Measurements from ENCODE around the gene PTPRCAP.
A peak's percentile ranks its signal among the peaks of the same experiment; 100 is the strongest.
"Not testable (repeated sequence)": the region's sequence is repeated elsewhere in the genome, so short reads cannot be mapped to it uniquely, and the experiment has no call there.

PTPRCAP gene

DNA sequence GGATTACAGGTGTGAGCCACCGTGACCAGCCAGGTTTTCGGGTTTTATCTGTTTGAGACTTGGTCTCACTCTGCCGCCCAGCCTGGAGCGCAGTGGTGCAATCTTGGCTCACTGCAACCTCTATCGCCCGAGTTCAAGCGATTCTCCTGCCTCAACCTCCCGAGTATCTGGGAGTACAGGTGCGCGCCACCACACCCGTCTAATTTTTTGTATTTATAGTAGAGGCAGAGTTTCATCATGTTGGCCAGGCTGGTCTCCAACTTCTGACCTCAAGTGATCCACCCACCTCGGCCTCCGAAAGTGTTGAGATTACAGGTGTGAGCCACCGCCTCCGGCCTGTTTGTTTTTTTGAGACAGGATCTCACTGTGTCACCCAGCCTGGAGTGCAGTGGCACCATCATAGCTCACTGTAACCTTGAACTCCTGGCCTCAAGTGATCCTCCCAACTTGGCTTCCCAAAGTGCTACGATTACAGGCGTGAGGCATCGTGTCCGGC, 10.1 kb downstream of the PTPRCAP start:
- H2BK15ac ChIP-seq (replicated peaks; ENCODE audit: low read depth); H2BK120ac ChIP-seq (ENCODE audit: low read depth, low read length); H4K5ac ChIP-seq (ENCODE audit: low read length); H3K36me3 ChIP-seq (ENCODE audit: control insufficient read depth, insufficient read depth, low read length); H3K4me2 ChIP-seq (ENCODE audit: low read length); H3K79me2 ChIP-seq (ENCODE audit: control insufficient read depth, insufficient read depth, low read length); H3K4ac ChIP-seq (ENCODE audit: low read depth, low read length); H3K9ac ChIP-seq (ENCODE audit: low read length); H3K18ac ChIP-seq (ENCODE audit: low read length); H3K27ac ChIP-seq (ENCODE audit: low read depth, low read length); H3K4me1 ChIP-seq (ENCODE audit: control insufficient read depth, low read depth, low read length); H3K4me3 ChIP-seq (ENCODE audit: low read length); DNase-seq; H2AK5ac ChIP-seq (ENCODE audit: low read length); H3K79me1 ChIP-seq (ENCODE audit: low read length); H2BK5ac ChIP-seq (ENCODE audit: low read length); H3K27me3 ChIP-seq (ENCODE audit: insufficient read depth, low read length, poor library complexity); H3K23ac ChIP-seq (ENCODE audit: low read length): not testable (repeated sequence)
- no CpG with 5 or more reads among the region's 19 CpGs for WGBS (ENCODE audit: extremely low coverage, insufficient coverage, low lambda C conversion rate)
- peak overlapping the region; percentile 88 for H3K56ac ChIP-seq (ENCODE audit: low read length)
- H4K8ac ChIP-seq (ENCODE audit: low read depth, low read length): peak overlapping the region; percentile 67

DNA sequence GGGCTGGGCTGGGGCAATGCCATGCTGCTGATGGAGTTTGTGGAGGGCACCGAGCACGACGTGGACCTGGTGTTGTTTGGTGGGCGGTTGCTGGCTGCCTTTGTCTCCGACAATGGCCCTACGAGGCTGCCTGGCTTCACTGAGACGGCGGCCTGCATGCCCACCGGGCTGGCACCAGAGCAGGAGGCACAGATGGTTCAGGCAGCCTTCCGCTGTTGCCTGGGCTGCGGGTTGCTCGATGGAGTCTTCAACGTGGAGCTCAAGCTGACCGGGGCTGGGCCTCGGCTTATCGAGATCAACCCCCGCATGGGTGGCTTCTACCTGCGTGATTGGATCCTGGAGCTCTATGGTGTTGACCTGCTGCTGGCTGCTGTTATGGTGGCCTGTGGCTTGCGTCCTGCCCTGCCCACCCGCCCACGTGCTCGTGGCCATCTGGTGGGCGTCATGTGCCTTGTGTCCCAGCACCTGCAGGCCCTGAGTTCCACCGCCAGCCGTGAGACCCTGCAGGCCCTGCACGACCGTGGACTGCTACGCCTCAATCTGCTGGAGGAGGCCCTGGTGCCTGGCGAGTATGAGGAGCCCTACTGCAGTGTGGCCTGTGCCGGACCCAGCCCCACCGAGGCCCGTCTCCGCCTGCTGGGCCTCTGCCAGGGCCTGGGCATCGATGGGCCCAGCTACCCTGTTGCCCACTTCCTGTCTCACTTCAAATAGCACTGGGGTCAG, 13.4 kb downstream of the PTPRCAP start:
- H3K56ac ChIP-seq (ENCODE audit: low read length): no peak overlapping the region
- no peak overlapping the region for H2BK15ac ChIP-seq (replicated peaks; ENCODE audit: low read depth)
- H3K79me1 ChIP-seq (ENCODE audit: low read length): peaks cover 4% of the 10 kb centered on the region
- H3K4me1 ChIP-seq (ENCODE audit: control insufficient read depth, low read depth, low read length): no peaks in the 10 kb centered on the region
- H2BK120ac ChIP-seq (ENCODE audit: low read depth, low read length): no peak overlapping the region
- H3K4me3 ChIP-seq (ENCODE audit: low read length): no peak overlapping the region
- H3K27ac ChIP-seq (ENCODE audit: low read depth, low read length): no peak overlapping the region
- no peaks in the 10 kb centered on the region for H3K36me3 ChIP-seq (ENCODE audit: control insufficient read depth, insufficient read depth, low read length)
- no peak overlapping the region for H3K23ac ChIP-seq (ENCODE audit: low read length)
- no peak for DNase-seq
- H4K8ac ChIP-seq (ENCODE audit: low read depth, low read length): no peak overlapping the region
- H2AK5ac ChIP-seq (ENCODE audit: low read length): no peak overlapping the region
- H3K4ac ChIP-seq (ENCODE audit: low read depth, low read length): no peak overlapping the region
- peaks cover 4% of the 10 kb centered on the region for H3K79me2 ChIP-seq (ENCODE audit: control insufficient read depth, insufficient read depth, low read length)
- no peak overlapping the region for H4K5ac ChIP-seq (ENCODE audit: low read length)
- H3K4me2 ChIP-seq (ENCODE audit: low read length): no peak overlapping the region
- H3K27me3 ChIP-seq (ENCODE audit: insufficient read depth, low read length, poor library complexity): no peaks in the 10 kb centered on the region
- no peak overlapping the region for H3K18ac ChIP-seq (ENCODE audit: low read length)
- H3K9ac ChIP-seq (ENCODE audit: low read length): no peak overlapping the region
- WGBS (ENCODE audit: extremely low coverage, insufficient coverage, low lambda C conversion rate): no CpG with 5 or more reads among the region's 34 CpGs
- no peak overlapping the region for H2BK5ac ChIP-seq (ENCODE audit: low read length)

DNA sequence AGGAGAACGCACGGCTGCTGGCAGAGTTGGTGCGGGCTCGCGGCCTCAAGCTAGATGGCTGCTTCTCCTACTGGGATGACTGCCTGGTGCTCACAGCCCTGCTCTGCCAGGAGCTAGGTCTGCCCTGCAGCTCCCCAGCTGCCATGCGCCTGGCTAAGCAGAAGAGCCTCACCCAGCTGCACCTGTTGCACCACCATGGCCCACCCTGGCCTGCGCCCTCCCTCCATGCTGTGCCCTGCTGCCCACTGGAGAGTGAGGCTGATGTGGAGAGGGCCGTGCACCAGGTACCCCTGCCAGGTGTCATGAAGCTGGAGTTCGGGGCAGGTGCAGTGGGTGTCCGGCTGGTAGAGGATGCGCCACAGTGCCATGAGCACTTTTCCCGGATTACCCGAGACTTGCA, 14.0 kb downstream of the PTPRCAP start:
- Histone ChIP-seq H4K8ac (ENCODE audit: low read depth, low read length) (no peak overlapping the region), H3K56ac (ENCODE audit: low read length) (no peak overlapping the region), H3K4me3 (ENCODE audit: low read length) (no peak overlapping the region), H3K4me1 (ENCODE audit: control insufficient read depth, low read depth, low read length) (no peaks in the 10 kb centered on the region), H4K5ac (ENCODE audit: low read length) (no peak overlapping the region), H2AK5ac (ENCODE audit: low read length) (no peak overlapping the region), H3K27ac (ENCODE audit: low read depth, low read length) (no peak overlapping the region), H3K4ac (ENCODE audit: low read depth, low read length) (no peak overlapping the region), H2BK5ac (ENCODE audit: low read length) (no peak overlapping the region), H3K23ac (ENCODE audit: low read length) (no peak overlapping the region), H3K18ac (ENCODE audit: low read length) (no peak overlapping the region), H2BK15ac (replicated peaks; ENCODE audit: low read depth) (no peak overlapping the region), H3K27me3 (ENCODE audit: insufficient read depth, low read length, poor library complexity) (no peaks in the 10 kb centered on the region), H3K36me3 (ENCODE audit: control insufficient read depth, insufficient read depth, low read length) (no peaks in the 10 kb centered on the region), H3K79me1 (ENCODE audit: low read length) (no peaks in the 10 kb centered on the region), H3K79me2 (ENCODE audit: control insufficient read depth, insufficient read depth, low read length) (no peaks in the 10 kb centered on the region), H2BK120ac (ENCODE audit: low read depth, low read length) (no peak overlapping the region), H3K4me2 (ENCODE audit: low read length) (no peak overlapping the region), H3K9ac (ENCODE audit: low read length) (no peak overlapping the region)
- no peak for DNase-seq
- no CpG with 5 or more reads among the region's 13 CpGs for WGBS (ENCODE audit: extremely low coverage, insufficient coverage, low lambda C conversion rate)

DNA sequence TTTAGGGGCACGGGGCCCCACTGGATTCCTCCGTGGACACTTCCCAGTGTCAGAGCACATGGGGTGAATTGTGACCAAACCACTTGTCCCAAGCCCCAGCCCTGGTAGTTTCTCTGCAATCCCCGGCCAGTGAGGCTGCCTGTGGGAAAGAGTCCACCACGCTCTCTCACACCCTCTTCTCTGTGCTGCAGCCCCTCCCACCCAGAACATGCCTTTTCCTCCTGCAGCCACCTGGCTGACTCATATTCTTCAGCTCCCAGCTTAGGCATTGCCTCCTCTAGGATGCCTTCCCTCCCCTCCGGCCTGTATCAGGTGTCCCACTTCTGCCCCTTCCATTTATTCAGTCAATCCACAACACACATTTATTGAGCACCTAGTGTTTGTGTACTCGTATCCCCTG, 14.6 kb downstream of the PTPRCAP start:
- Histone ChIP-seq H3K9ac (ENCODE audit: low read length) (no peak overlapping the region), H2BK120ac (ENCODE audit: low read depth, low read length) (no peak overlapping the region), H3K4me1 (ENCODE audit: control insufficient read depth, low read depth, low read length) (no peaks in the 10 kb centered on the region), H3K4me2 (ENCODE audit: low read length) (no peak overlapping the region), H3K56ac (ENCODE audit: low read length) (no peak overlapping the region), H4K5ac (ENCODE audit: low read length) (no peak overlapping the region), H3K27me3 (ENCODE audit: insufficient read depth, low read length, poor library complexity) (no peaks in the 10 kb centered on the region), H2BK15ac (replicated peaks; ENCODE audit: low read depth) (no peak overlapping the region), H4K8ac (ENCODE audit: low read depth, low read length) (no peak overlapping the region), H2BK5ac (ENCODE audit: low read length) (no peak overlapping the region), H3K27ac (ENCODE audit: low read depth, low read length) (no peak overlapping the region), H3K79me1 (ENCODE audit: low read length) (no peaks in the 10 kb centered on the region), H3K79me2 (ENCODE audit: control insufficient read depth, insufficient read depth, low read length) (no peaks in the 10 kb centered on the region), H3K18ac (ENCODE audit: low read length) (no peak overlapping the region), H3K4ac (ENCODE audit: low read depth, low read length) (no peak overlapping the region), H3K36me3 (ENCODE audit: control insufficient read depth, insufficient read depth, low read length) (no peaks in the 10 kb centered on the region), H3K23ac (ENCODE audit: low read length) (no peak overlapping the region), H2AK5ac (ENCODE audit: low read length) (no peak overlapping the region), H3K4me3 (ENCODE audit: low read length) (no peak overlapping the region)
- peak; percentile 71 for DNase-seq
- no CpG with 5 or more reads among the region's 6 CpGs for WGBS (ENCODE audit: extremely low coverage, insufficient coverage, low lambda C conversion rate)

DNA sequence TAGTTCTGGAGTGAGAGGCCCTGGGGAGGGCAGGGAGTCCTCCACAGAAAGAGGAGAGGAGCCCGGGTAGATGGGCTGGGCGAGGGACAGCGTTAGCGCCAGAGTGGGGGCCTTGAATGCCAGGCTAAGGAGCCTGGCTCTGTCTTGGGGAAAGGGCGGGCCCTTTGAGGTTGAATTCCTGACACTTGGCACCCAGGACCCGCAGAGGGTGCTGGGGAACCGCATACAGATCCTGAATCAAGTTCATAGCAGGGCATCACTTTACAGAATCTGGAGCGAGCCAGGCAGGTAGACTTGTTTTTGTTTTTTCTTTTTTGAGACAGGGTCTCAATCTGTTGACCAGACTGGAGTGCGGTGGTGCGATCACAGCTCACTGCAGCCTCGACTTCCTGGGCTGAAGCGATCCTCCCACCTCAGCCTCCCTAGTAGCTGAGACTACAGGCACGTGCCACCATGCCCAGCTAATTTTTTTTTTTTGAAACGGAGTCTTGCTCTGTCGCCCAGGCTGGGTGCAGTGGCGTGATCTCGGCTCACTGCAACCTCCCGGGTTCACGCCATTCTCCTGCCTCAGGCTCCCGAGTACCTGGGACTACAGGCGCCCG, 16.0 kb downstream of the PTPRCAP start:
- DNase-seq: no peak
- Histone ChIP-seq H3K4me3 (ENCODE audit: low read length) (no peak overlapping the region), H3K18ac (ENCODE audit: low read length) (no peak overlapping the region), H3K4me1 (ENCODE audit: control insufficient read depth, low read depth, low read length) (no peaks in the 10 kb centered on the region), H2AK5ac (ENCODE audit: low read length) (no peak overlapping the region), H3K79me1 (ENCODE audit: low read length) (no peaks in the 10 kb centered on the region), H3K56ac (ENCODE audit: low read length) (peak overlapping the region; percentile 44), H3K36me3 (ENCODE audit: control insufficient read depth, insufficient read depth, low read length) (no peaks in the 10 kb centered on the region), H3K4me2 (ENCODE audit: low read length) (peak overlapping the region; percentile 33), H2BK5ac (ENCODE audit: low read length) (no peak overlapping the region), H3K27ac (ENCODE audit: low read depth, low read length) (no peak overlapping the region), H3K79me2 (ENCODE audit: control insufficient read depth, insufficient read depth, low read length) (no peaks in the 10 kb centered on the region), H3K27me3 (ENCODE audit: insufficient read depth, low read length, poor library complexity) (no peaks in the 10 kb centered on the region), H4K8ac (ENCODE audit: low read depth, low read length) (no peak overlapping the region), H3K4ac (ENCODE audit: low read depth, low read length) (no peak overlapping the region), H4K5ac (ENCODE audit: low read length) (no peak overlapping the region), H2BK120ac (ENCODE audit: low read depth, low read length) (no peak overlapping the region), H3K23ac (ENCODE audit: low read length) (no peak overlapping the region), H2BK15ac (replicated peaks; ENCODE audit: low read depth) (no peak overlapping the region), H3K9ac (ENCODE audit: low read length) (peak overlapping the region; percentile 15)
- no CpG with 5 or more reads among the region's 22 CpGs for WGBS (ENCODE audit: extremely low coverage, insufficient coverage, low lambda C conversion rate)
